Suprapubic skin (tissue), 4 donors: ENCODE results near the gene ARHGAP42.

ENCODE experiments used
- CTCF ChIP-seq, 2 donors: fragments of 200-600 bp in 1 of 2; fragments of 450-650 bp in 1 of 2; sonication (generic) in 1 of 2; IDR thresholded peaks; one replicate each; pipeline ENCODE4 v1.5.1; 2016 to 2019; ENCODE audit warnings: antibody characterized with exemption in 2 of 2, mild to moderate bottlenecking in 1 of 2, moderate library complexity in 1 of 2
- EP300 ChIP-seq: sonication (generic); formaldehyde crosslinking; IDR thresholded peaks from one replicate; pipeline ENCODE4 v1.6.1; 2017; ENCODE audit warnings: antibody characterized with exemption
- POLR2A ChIP-seq, 2 donors: fragments of 450-650 bp; IDR thresholded peaks; one replicate each; pipeline ENCODE4 v1.6.1; 2017; ENCODE audit warnings: antibody characterized with exemption in 2 of 2, mild to moderate bottlenecking in 2 of 2, moderate library complexity in 2 of 2
- POLR2AphosphoS5 ChIP-seq, 3 donors: sonication (generic); formaldehyde crosslinking; IDR thresholded peaks; one replicate each; pipeline ENCODE4 v1.6.1; 2017; ENCODE audit warnings: antibody characterized with exemption in 3 of 3

GRCh38 chr11:100837311-100837710 lies 150.2 kb downstream of the ARHGAP42 start:
- TF ChIP-seq POLR2A (IDR thresholded peaks at IDR 0.05) (no peak), CTCF (IDR thresholded peaks at IDR 0.05) (no peak), POLR2AphosphoS5 (IDR thresholded peaks at IDR 0.05) (no peak), EP300 (no peak)
